NOMO-1 treated with dmso at 0.1 percent for 144 hours (cell line): ENCODE measurements around the gene RET.

Source experiments
- DNase-seq: peaks from one replicate; lab custom pipeline; 2025; ENCODE audit not compliant: unreplicated experiment; lab: John Stamatoyannopoulos, UW

Gene RET

GRCh38 chr10:43044448-43044921, 32.4 kb upstream of the RET start:
- no peak for DNase-seq

- no peak for DNase-seq
These were observed 31.8 kb upstream of the RET start for GRCh38 chr10:43044961-43045621.

- no peak for DNase-seq
These were observed 31.1 kb upstream of the RET start for GRCh38 chr10:43045631-43046287.

- no peak for DNase-seq
These were observed 30.4 kb upstream of the RET start for GRCh38 chr10:43046288-43046991.

- DNase-seq, result no peak
These were observed 29.4 kb upstream of the RET start for GRCh38 chr10:43047288-43047970.

GRCh38 chr10:43048301-43049051, 28.4 kb upstream of the RET start:
- no peak for DNase-seq

- no peak for DNase-seq
These were observed 27.8 kb upstream of the RET start for GRCh38 chr10:43049081-43049551.

GRCh38 chr10:43050011-43050410, 26.9 kb upstream of the RET start:
- no peak for DNase-seq

- DNase-seq, result no peak
These were observed 23.0 kb upstream of the RET start for GRCh38 chr10:43053825-43054224.

GRCh38 chr10:43054593-43054992, 22.3 kb upstream of the RET start:
- no peak for DNase-seq

GRCh38 chr10:43055217-43055616, 21.7 kb upstream of the RET start:
- no peak for DNase-seq

- DNase-seq, result no peak
These were observed 20.8 kb upstream of the RET start for GRCh38 chr10:43055991-43056567.

GRCh38 chr10:43056568-43057011, 20.3 kb upstream of the RET start:
- no peak for DNase-seq

- no peak for DNase-seq
These were observed 19.6 kb upstream of the RET start for GRCh38 chr10:43057231-43057711.

GRCh38 chr10:43057831-43058340, 19.0 kb upstream of the RET start:
- DNase-seq, result no peak

- no peak for DNase-seq
These were observed 18.0 kb upstream of the RET start for GRCh38 chr10:43058716-43059335.

GRCh38 chr10:43059336-43059720, 17.5 kb upstream of the RET start:
- no peak for DNase-seq

GRCh38 chr10:43059828-43060227, 17.0 kb upstream of the RET start:
- no peak for DNase-seq

GRCh38 chr10:43060291-43060690, 16.6 kb upstream of the RET start:
- no peak for DNase-seq
